Measurements from ENCODE around the gene LRP1B. TPM values are rescaled to one million over a fixed set of nuclear protein-coding genes. Genes with fewer than 3 reads are reported as not detected.
"Not testable (repeated sequence)": the region's sequence is repeated elsewhere in the genome, so short reads cannot be mapped to it uniquely, and the experiment has no call there.

Gene LRP1B
- total RNA-seq, 4 donors from 2014 or later = 3.3 to 11.1 (median 4.6) TPM

GRCh38 chr2:142095647-142096046 is 35.2 kb downstream of the LRP1B start:
- Histone ChIP-seq H3K4me1 (no peaks in the 10 kb centered on the region), H3K9me3 (no peaks in the 10 kb centered on the region), H3K36me3 (no peaks in the 10 kb centered on the region), H3K27me3 (no peaks in the 10 kb centered on the region), H3K27ac (no peak overlapping the region), H3K4me3 (no peak overlapping the region)
- in situ Hi-C loops (cut with MboI; ENCODE audit: low sequenced_read_pairs in 4 of 4) (no loop called here), intact Hi-C loops (cut with DNase I; ENCODE audit: low total_unique reads) (no loop called here)
- ATAC-seq (no peak), DNase-seq (no peak)
- TF ChIP-seq, protein P1, sequence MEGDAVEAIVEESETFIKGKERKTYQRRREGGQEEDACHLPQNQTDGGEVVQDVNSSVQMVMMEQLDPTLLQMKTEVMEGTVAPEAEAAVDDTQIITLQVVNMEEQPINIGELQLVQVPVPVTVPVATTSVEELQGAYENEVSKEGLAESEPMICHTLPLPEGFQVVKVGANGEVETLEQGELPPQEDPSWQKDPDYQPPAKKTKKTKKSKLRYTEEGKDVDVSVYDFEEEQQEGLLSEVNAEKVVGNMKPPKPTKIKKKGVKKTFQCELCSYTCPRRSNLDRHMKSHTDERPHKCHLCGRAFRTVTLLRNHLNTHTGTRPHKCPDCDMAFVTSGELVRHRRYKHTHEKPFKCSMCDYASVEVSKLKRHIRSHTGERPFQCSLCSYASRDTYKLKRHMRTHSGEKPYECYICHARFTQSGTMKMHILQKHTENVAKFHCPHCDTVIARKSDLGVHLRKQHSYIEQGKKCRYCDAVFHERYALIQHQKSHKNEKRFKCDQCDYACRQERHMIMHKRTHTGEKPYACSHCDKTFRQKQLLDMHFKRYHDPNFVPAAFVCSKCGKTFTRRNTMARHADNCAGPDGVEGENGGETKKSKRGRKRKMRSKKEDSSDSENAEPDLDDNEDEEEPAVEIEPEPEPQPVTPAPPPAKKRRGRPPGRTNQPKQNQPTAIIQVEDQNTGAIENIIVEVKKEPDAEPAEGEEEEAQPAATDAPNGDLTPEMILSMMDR (IDR thresholded peaks at IDR 0.05 in 4 of 5, conservative IDR thresholded peaks at IDR 0.05 in 1 of 5) = no peak
- no peak for TF ChIP-seq POLR2A (IDR thresholded peaks at IDR 0.05)

DNA sequence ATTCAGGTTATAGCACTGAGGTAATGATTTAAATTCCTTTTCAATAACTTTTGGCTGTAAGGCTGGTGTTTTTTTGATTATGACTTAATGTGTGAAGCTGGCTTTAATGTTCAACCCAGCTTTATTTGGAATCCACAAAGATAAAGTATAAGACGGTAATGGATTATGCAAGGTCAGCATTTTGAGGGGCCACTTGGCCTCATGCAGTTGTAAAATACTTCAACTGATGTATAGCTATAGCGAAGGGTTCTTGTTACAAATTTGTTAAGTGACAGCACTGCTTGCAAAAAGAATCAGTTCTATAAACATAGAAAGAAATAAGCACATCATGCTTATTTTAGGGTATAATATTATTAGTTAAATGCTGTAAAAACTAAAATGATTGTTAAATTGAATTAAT is 36.6 kb downstream of the LRP1B start:
- Histone ChIP-seq H3K4me1 (no peaks in the 10 kb centered on the region), H3K4me3 (no peak overlapping the region), H3K36me3 (no peaks in the 10 kb centered on the region), H3K9me3 (no peaks in the 10 kb centered on the region), H3K27ac (no peak overlapping the region), H3K27me3 (no peaks in the 10 kb centered on the region)
- no peak for DNase-seq
- intact Hi-C loops (cut with DNase I; ENCODE audit: low total_unique reads) = no loop called here
- in situ Hi-C loops (cut with MboI; ENCODE audit: low sequenced_read_pairs in 4 of 4) = no loop called here
- no peak for ATAC-seq
- TF ChIP-seq, protein P1 (IDR thresholded peaks at IDR 0.05 in 4 of 5, conservative IDR thresholded peaks at IDR 0.05 in 1 of 5) = no peak
- TF ChIP-seq POLR2A (IDR thresholded peaks at IDR 0.05) = no peak

GRCh38 chr2:142088058-142088568 is 42.7 kb downstream of the LRP1B start:
- ATAC-seq (no peak), DNase-seq (no peak)
- Histone ChIP-seq H3K27me3 (no peaks in the 10 kb centered on the region), H3K4me3 (no peak overlapping the region), H3K4me1 (no peaks in the 10 kb centered on the region), H3K27ac (no peak overlapping the region), H3K9me3 (no peaks in the 10 kb centered on the region), H3K36me3 (no peaks in the 10 kb centered on the region)
- in situ Hi-C loops (cut with MboI; ENCODE audit: low sequenced_read_pairs in 4 of 4) = no loop called here
- intact Hi-C loops (cut with DNase I; ENCODE audit: low total_unique reads) = no loop called here
- TF ChIP-seq, protein P1 (IDR thresholded peaks at IDR 0.05 in 4 of 5, conservative IDR thresholded peaks at IDR 0.05 in 1 of 5) = no peak
- TF ChIP-seq POLR2A (IDR thresholded peaks at IDR 0.05) = no peak

DNA sequence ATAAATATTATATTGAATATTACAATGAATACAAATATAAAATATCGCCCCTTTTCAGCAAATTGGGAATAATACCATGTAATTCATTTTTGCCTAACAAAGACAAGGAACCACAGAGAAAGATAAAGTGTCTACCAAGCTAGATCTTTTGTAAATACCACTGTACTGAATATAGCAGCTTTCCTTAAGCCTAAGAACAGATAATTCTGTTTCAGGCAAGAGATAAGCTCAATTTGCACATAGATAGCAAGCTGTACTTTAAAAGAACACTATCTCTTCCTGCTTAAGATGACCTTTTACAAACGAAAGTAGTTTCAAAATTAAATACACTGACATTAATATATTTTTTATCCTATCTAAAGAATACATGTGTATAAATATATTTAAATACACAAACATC is 43.2 kb downstream of the LRP1B start:
- H3K27me3 ChIP-seq; H3K36me3 ChIP-seq; DNase-seq; intact Hi-C loops (cut with DNase I; ENCODE audit: low total_unique reads); H3K4me1 ChIP-seq; H3K27ac ChIP-seq; H3K9me3 ChIP-seq; ATAC-seq; H3K4me3 ChIP-seq; in situ Hi-C loops (cut with MboI; ENCODE audit: low sequenced_read_pairs in 4 of 4): not testable (repeated sequence)

- in situ Hi-C loops (cut with MboI; ENCODE audit: low sequenced_read_pairs in 4 of 4) = no loop called here
- H3K36me3 ChIP-seq = no peaks in the 10 kb centered on the region
- intact Hi-C loops (cut with DNase I; ENCODE audit: low total_unique reads) = no loop called here
These were observed 48.4 kb downstream of the LRP1B start for GRCh38 chr2:142082368-142082767.

More at GRCh38 chr2:142082368-142082767, 48.4 kb downstream of the LRP1B start:
- Histone ChIP-seq H3K4me1 (no peaks in the 10 kb centered on the region), H3K4me3 (no peak overlapping the region), H3K27ac (no peak overlapping the region), H3K27me3 (no peaks in the 10 kb centered on the region), H3K9me3 (no peaks in the 10 kb centered on the region)
- ATAC-seq (no peak), DNase-seq (peak in 1 of 2 donors; percentile 7)
- TF ChIP-seq, protein P1 (IDR thresholded peaks at IDR 0.05 in 4 of 5, conservative IDR thresholded peaks at IDR 0.05 in 1 of 5) = no peak
- TF ChIP-seq POLR2A (IDR thresholded peaks at IDR 0.05) = no peak
